WI38 (cell line): ENCODE data around the gene FCER2.

Experiments used
- H3K4me3 ChIP-seq: 2 replicates; pipeline ENCODE4 v1.5.1; 2011; ENCODE audit warnings: low read depth, mild to moderate bottlenecking, control low read depth, low read length
- CTCF ChIP-seq: IDR thresholded peaks from 2 replicates; pipeline ENCODE4 v1.5.1; 2012; ENCODE audit warnings: low read depth, mild to moderate bottlenecking, control low read depth, low read length

FCER2 gene

GRCh38 chr19:7733376-7733775 lies 31.4 kb upstream of the FCER2 start:
- no peak for TF ChIP-seq CTCF
- H3K4me3 ChIP-seq = no peak overlapping the region

- H3K4me3 ChIP-seq = no peak within 1 kb of the TSS
- no peak for TF ChIP-seq CTCF
Observed at GRCh38 chr19:7732045-7732444, 30.1 kb upstream of the FCER2 start, which contains the start of gene CLEC4G. CLEC4G (minus strand) TSS chr19:7732110; CDS start chr19:7732102, 8 bp downstream.

DNA sequence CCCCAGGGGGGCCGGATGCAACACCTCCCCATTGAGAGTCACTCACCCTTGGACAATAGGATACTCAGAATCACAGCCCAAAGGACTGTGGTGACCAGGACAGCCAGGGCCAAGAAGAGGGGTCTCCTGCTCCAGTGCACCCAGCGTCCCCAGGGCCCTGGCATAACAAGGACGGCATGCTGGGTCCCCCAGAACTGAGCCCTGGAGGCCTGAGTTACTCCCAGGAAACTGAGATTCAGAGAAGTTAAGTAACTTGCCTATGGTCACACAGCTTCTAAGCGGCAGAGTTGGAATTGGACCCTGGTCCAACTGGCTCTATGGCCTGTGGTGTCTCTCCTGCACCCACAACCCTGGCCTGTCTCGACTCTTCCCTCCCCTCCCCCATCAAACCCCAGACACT lies 29.7 kb upstream of the FCER2 start:
- no peak for TF ChIP-seq CTCF
- H3K4me3 ChIP-seq = no peak overlapping the region

- H3K4me3 ChIP-seq = no peak overlapping the region
- no peak for TF ChIP-seq CTCF
Observed at GRCh38 chr19:7731218-7731595, 29.3 kb upstream of the FCER2 start.

DNA sequence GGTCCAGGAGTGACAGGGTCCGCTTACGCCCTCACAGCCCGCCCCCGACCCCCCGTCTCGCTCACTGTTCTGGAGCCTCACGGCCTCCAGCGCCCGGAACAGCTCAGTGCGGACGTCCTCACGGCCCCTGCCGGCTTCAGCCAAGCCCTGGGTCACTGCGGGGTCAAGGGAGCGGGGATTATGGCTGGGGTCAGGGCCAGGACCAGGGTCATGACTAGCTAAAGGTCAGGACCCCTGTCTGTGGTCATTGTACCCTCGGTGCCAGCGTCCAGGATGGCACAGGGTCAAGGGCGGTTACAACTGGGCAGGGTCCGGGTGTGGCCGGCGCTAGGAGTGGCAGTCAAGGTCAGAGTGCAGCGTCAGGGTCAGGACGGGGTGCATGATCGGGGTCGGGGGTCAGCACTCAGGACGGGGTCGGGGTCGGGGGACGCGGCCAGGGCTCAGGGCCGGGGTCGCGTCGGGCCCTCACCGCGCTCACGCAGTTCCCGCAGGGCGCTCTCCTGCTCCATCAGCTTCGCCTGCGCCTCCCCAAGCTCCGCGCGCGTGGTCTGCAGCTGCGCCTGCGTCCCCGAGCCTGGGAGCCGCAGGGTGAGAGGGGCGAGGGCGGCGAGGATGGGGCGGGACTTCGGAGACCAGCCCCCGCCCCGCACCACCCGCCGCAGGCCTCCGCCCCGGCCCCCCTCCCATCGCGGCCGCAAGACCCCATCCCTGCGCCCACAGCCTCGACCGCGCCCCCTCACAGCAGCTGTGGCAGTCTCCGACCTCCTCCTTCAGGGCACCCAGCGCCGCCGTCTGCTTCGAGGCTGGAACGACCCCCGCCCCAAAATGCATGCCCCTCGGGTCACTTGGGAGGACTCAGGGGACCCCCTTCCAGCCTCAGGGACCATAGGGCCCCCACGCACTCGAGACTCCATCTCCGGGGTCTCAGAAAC lies 28.6 kb upstream of the FCER2 start:
- no peak overlapping the region for H3K4me3 ChIP-seq
- no peak for TF ChIP-seq CTCF

GRCh38 chr19:7729831-7730285 lies 27.9 kb upstream of the FCER2 start:
- H3K4me3 ChIP-seq = no peak overlapping the region
- TF ChIP-seq CTCF = no peak

- no peak for TF ChIP-seq CTCF
- no peak overlapping the region for H3K4me3 ChIP-seq
Observed at GRCh38 chr19:7729211-7729610, 27.3 kb upstream of the FCER2 start.
